Gastroesophageal sphincter (tissue), 4 donors: ENCODE results near the gene LARP6. TPM values are rescaled to one million over a fixed set of nuclear protein-coding genes. Genes with fewer than 3 reads are reported as not detected.
A peak's percentile ranks its signal among the peaks of the same experiment; 100 is the strongest.

Source experiments
- ATAC-seq: fragments of 150-250 bp; one replicate; pipeline ENCODE4 v1.9.1; 2016; ENCODE audit warnings: mild to moderate bottlenecking, moderate library complexity
- H3K27ac ChIP-seq, 4 donors: fragments of 200-600 bp; sonication (generic) in 3 of 4; 1 replicate in 3 of 4; 2 replicates in 1 of 4; pipeline ENCODE4 v1.5.1; 2016 to 2019
- H3K27me3 ChIP-seq: fragments of 200-600 bp; sonication (generic); one replicate; pipeline ENCODE4 v1.5.1; 2019
- H3K36me3 ChIP-seq, 2 donors: fragments of 200-600 bp; sonication (generic); one replicate each; pipeline ENCODE4 v1.5.1; 2019; ENCODE audit warnings: control low read depth in 1 of 2
- H3K4me1 ChIP-seq, 3 donors: fragments of 200-600 bp; sonication (generic); 1 replicate in 2 of 3; 2 replicates in 1 of 3; pipeline ENCODE4 v1.5.1; 2016 to 2019; ENCODE audit warnings: control low read depth in 2 of 3
- H3K4me3 ChIP-seq, 2 donors: fragments of 200-600 bp; sonication (generic); one replicate each; pipeline ENCODE4 v1.5.1; 2019; ENCODE audit warnings: mild to moderate bottlenecking in 1 of 2, moderate library complexity in 1 of 2
- H3K9me3 ChIP-seq, 3 donors: fragments of 200-600 bp; sonication (generic); one replicate each; pipeline ENCODE4 v1.5.1; 2017 to 2019; ENCODE audit warnings: control low read depth in 2 of 3
- EP300 ChIP-seq: sonication (generic); formaldehyde crosslinking; IDR thresholded peaks from one replicate; pipeline ENCODE4 v1.6.1; 2017; ENCODE audit warnings: antibody characterized with exemption, mild to moderate bottlenecking
- POLR2A ChIP-seq, 2 donors: fragments of 450-650 bp; IDR thresholded peaks; one replicate each; pipeline ENCODE4 v1.6.1; 2017; ENCODE audit warnings: antibody characterized with exemption in 2 of 2, mild to moderate bottlenecking in 2 of 2, moderate library complexity in 1 of 2
- POLR2AphosphoS5 ChIP-seq: sonication (generic); formaldehyde crosslinking; IDR thresholded peaks from one replicate; pipeline ENCODE4 v1.6.1; 2017; ENCODE audit warnings: antibody characterized with exemption
- WGBS, 2 donors: methylation state at CpG; one replicate each; pipeline ENCODE4 v1.1.5; 2018; ENCODE audit warnings: low coverage in 1 of 2; 5-methylcytosine and 5-hydroxymethylcytosine counted together
- total RNA-seq, 4 donors: library from RNA; depleted of rRNA; stranded (reverse); fragments of >200 nt; gene quantifications; one replicate each; pipeline ENCODE4 v1.1.0, GENCODE V29; 2016
- TF ChIP-seq, protein P1 (sequence below), 4 experiments: fragments of 200-600 bp in 2 of 4; fragments of 450-650 bp in 2 of 4; sonication (generic) in 1 of 4; IDR thresholded peaks; one replicate each; pipeline ENCODE4 v1.5.1; 2017 to 2019; ENCODE audit warnings: antibody characterized with exemption in 4 of 4, mild to moderate bottlenecking in 2 of 4, moderate library complexity in 2 of 4

LARP6 gene
- total RNA-seq, 4 donors from 2014 or later: 43.7 to 48.2 (median 45.5) TPM

- H3K27me3 ChIP-seq: no peaks in the 10 kb centered on the region
- no peak overlapping the region for H3K4me3 ChIP-seq
- no peaks in the 10 kb centered on the region for H3K9me3 ChIP-seq
- TF ChIP-seq POLR2A (IDR thresholded peaks at IDR 0.05): no peak
- peak overlapping the region in 3 of 4 donors; percentile 18 to 63 (median 44) for H3K27ac ChIP-seq
- 100% methylated on average over 2 of the region's 5 CpGs; no CpG with 5 or more reads in 1 of the 2 donors for WGBS, 2 donors
- no peak for ATAC-seq
- peaks cover 0 to 20% (median 15%) of the 10 kb centered on the region in 3 donors for H3K4me1 ChIP-seq
- H3K36me3 ChIP-seq: no peaks in the 10 kb centered on the region
These were observed 52.8 kb downstream of the LARP6 start for GRCh38 chr15:70801109-70801508.

DNA sequence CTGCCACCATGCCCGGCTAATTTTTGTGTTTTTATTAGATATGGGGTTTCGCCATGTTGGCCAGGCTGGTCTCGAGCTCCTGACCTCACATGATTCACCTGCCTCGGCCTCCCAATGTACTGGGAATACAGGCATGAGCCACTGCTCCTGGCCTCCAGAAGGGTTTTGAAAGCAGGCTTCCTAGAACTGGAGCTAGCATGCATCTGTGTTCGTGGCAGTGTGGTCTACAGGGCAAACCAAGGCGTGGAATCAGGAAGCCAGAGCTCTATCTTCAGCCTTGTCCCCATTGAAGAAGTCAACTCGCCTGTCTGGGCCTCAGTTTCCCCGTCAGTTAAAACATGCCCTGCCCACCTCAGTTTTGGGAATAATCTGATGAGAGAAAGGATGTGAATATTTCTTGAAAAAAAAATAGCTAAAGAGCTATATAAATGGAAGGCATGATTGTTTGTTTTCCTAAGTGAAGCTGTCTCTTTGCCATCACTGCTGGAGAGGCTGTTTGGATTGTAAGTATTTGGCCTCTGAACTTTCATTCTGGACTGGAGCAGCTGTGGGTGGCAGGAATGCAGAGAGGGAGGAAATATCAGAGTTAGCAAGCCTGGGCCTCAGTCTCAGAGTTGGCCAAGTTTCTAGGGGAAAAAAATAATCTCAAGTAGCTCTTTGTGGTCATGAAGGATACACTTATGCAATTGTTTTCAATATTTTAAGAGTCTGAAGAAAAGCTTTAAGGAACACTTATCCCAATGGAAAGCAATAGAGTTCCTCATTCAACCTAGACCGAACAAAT, 54.1 kb downstream of the LARP6 start:
- ATAC-seq: peak; percentile 64
- Histone ChIP-seq H3K4me1 (peaks cover 0 to 20% (median 15%) of the 10 kb centered on the region in 3 donors), H3K9me3 (no peaks in the 10 kb centered on the region), H3K4me3 (no peak overlapping the region), H3K27ac (peak overlapping the region in 3 of 4 donors; percentile 44 to 72 (median 63)), H3K36me3 (no peaks in the 10 kb centered on the region), H3K27me3 (no peaks in the 10 kb centered on the region)
- peak; percentile 44 for TF ChIP-seq POLR2AphosphoS5
- TF ChIP-seq POLR2A (IDR thresholded peaks at IDR 0.05): no peak
- TF ChIP-seq, protein P1, sequence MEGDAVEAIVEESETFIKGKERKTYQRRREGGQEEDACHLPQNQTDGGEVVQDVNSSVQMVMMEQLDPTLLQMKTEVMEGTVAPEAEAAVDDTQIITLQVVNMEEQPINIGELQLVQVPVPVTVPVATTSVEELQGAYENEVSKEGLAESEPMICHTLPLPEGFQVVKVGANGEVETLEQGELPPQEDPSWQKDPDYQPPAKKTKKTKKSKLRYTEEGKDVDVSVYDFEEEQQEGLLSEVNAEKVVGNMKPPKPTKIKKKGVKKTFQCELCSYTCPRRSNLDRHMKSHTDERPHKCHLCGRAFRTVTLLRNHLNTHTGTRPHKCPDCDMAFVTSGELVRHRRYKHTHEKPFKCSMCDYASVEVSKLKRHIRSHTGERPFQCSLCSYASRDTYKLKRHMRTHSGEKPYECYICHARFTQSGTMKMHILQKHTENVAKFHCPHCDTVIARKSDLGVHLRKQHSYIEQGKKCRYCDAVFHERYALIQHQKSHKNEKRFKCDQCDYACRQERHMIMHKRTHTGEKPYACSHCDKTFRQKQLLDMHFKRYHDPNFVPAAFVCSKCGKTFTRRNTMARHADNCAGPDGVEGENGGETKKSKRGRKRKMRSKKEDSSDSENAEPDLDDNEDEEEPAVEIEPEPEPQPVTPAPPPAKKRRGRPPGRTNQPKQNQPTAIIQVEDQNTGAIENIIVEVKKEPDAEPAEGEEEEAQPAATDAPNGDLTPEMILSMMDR (IDR thresholded peaks at IDR 0.05): no peak
- WGBS, 2 donors: 70 to 75% methylated on average over 1 to 7 of the region's 9 CpGs

DNA sequence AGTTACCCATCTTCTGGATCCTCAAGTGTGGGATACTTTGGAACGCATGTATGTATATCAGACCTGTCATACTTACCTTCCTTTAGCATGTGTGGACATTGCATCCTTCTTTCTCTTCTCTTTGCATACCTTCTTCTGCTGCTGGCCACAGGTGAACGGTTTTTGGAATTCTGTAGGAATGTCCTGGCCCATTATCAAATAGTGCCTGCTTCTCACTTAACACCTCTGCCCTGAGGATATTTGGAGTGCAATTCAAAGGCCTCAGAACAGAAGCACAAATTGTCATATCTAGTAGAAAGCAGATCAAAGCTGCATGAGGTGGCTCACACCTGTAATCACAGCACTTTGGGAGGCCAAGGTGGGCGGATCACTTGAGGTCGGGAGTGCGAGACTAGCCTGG, 56.5 kb downstream of the LARP6 start:
- H3K27ac ChIP-seq: no peak overlapping the region
- no peak overlapping the region for H3K4me3 ChIP-seq
- TF ChIP-seq POLR2AphosphoS5 (no peak), EP300 (no peak), POLR2A (IDR thresholded peaks at IDR 0.05) (no peak)
- TF ChIP-seq, protein P1 (IDR thresholded peaks at IDR 0.05): no peak
- no peaks in the 10 kb centered on the region for H3K27me3 ChIP-seq
- H3K36me3 ChIP-seq: no peaks in the 10 kb centered on the region
- no peak for ATAC-seq
- H3K9me3 ChIP-seq: no peaks in the 10 kb centered on the region
- H3K4me1 ChIP-seq: peaks cover 0 to 20% (median 15%) of the 10 kb centered on the region in 3 donors
- WGBS, 2 donors: 95 to 100% methylated on average over 1 to 5 of the region's 5 CpGs

- TF ChIP-seq POLR2A (IDR thresholded peaks at IDR 0.05) (no peak), POLR2AphosphoS5 (no peak), EP300 (no peak)
- TF ChIP-seq, protein P1 (IDR thresholded peaks at IDR 0.05): no peak
- Histone ChIP-seq H3K9me3 (no peaks in the 10 kb centered on the region), H3K27me3 (no peaks in the 10 kb centered on the region), H3K4me1 (peaks cover 0 to 20% (median 15%) of the 10 kb centered on the region in 3 donors), H3K27ac (no peak overlapping the region), H3K4me3 (no peak overlapping the region), H3K36me3 (no peaks in the 10 kb centered on the region)
- ATAC-seq: no peak
- 100% methylated on average over 1 to 3 of the region's 14 CpGs for WGBS, 2 donors
These were observed 57.2 kb downstream of the LARP6 start for GRCh38 chr15:70796516-70797310.

GRCh38 chr15:70795311-70795665, 58.7 kb downstream of the LARP6 start:
- TF ChIP-seq, protein P1 (IDR thresholded peaks at IDR 0.05): no peak
- TF ChIP-seq EP300 (no peak), POLR2A (IDR thresholded peaks at IDR 0.05) (no peak), POLR2AphosphoS5 (no peak)
- Histone ChIP-seq H3K27ac (peak overlapping the region in 3 of 4 donors; percentile 34 to 59 (median 50)), H3K4me3 (no peak overlapping the region), H3K27me3 (no peaks in the 10 kb centered on the region), H3K9me3 (no peaks in the 10 kb centered on the region), H3K36me3 (no peaks in the 10 kb centered on the region), H3K4me1 (peaks cover 0 to 10% (median 8%) of the 10 kb centered on the region in 3 donors)
- 29 to 32% methylated on average over 2 of the region's 2 CpGs for WGBS, 2 donors
- ATAC-seq: peak; percentile 64
